GM19438 (cell line): ENCODE measurements around the gene GRIN2C.

Source experiments
- ATAC-seq: cut with Tn5 transposase; IDR thresholded peaks from one replicate; pipeline ENCODE4 v1.9.1; 2021; ENCODE audit warnings: low read depth; ENCODE audit not compliant: unreplicated experiment

Gene GRIN2C

GRCh38 chr17:74850310-74850709 lies 9.4 kb downstream of the GRIN2C start:
- no peak for ATAC-seq

GRCh38 chr17:74848656-74849399 lies 10.9 kb downstream of the GRIN2C start:
- ATAC-seq = no peak

GRCh38 chr17:74846621-74847020 lies 13.1 kb downstream of the GRIN2C start:
- no peak for ATAC-seq

- ATAC-seq = no peak
Observed at GRCh38 chr17:74843352-74843627, 16.4 kb downstream of the GRIN2C start.

GRCh38 chr17:74842599-74843351 lies 16.9 kb downstream of the GRIN2C start:
- ATAC-seq = no peak

GRCh38 chr17:74842146-74842598 lies 17.5 kb downstream of the GRIN2C start:
- ATAC-seq = no peak

- ATAC-seq = no peak
Observed at GRCh38 chr17:74840989-74841666, 18.6 kb downstream of the GRIN2C start.

DNA sequence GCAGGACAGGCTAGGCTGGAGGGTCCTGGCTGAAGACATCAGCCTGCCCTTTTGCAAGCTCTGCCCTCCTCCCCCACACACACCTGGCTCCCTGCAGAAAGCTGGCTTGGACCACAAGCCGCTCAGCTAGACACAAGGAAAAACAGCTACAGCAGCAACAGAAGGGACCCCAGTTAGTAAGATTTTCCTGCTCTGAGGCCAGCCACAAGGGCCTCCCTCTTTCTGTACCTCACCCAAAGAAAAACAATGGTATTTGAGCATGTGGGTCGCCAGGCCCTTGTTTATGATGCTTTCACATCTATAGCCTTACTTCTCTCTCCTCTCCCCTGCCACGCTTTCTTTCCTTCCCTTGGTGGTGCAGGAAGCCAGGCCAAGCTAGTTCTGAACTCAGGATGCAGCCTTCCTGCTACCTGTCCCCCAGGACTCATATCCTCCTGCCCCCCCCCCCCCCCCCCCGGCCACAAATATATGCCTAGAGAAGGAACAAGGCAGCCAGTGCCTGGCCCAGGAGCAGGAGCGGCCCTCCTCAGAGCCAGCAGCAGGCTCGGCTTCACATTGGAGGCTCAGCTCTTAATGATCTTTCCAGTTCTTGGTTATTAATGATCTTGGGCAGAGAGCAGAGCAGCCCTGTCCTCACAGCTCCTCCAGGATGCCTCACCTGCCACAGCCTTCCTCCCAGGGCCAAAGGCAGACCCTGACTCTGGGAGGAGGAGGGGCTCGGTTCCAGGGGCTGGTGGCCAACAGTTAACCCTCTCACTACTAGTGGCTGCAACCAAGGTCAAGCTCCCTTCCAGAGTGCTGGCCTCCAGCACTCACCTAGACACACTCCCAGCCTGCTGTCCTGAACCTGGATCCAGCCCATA lies 19.5 kb downstream of the GRIN2C start:
- no peak for ATAC-seq

GRCh38 chr17:74838274-74838673 lies 21.4 kb downstream of the GRIN2C start:
- ATAC-seq = no peak

DNA sequence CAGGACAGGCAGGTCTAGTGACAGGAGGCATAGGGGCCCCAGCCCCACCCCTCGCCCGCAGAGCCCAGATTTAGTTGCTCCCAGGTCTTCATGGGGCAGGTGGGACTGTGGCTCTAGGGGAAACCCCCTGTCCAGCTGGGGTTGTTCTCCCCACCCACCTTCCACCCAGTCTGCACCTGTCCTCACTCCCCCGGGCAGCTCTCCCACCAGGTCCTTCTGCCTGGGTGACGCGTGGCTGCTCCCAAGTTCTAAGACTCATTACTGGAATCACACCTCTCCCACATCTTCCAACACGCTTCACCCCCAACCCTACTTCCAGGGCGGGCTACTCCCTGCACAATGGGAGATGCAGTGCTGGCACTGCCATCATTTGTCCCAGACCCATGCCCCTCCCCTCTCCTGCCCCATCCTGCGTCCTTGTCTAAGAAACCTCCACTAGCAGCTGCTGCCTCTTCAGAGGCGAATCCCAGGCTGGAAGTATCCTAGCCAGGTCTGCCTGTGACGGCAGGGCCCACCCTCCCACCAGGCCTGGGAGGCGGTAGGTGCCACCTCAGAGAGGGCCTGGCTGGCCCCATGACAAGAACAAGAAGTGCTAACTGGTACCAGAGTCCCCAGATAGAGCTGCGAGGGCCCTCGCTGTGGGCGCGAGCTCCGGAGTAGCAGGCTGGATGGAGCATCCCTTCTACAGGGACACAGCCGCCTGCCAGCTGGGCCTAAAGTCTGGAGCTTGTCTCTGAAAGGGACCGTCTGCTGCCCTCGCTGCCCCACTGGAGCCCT lies 22.8 kb downstream of the GRIN2C start:
- ATAC-seq = no peak

DNA sequence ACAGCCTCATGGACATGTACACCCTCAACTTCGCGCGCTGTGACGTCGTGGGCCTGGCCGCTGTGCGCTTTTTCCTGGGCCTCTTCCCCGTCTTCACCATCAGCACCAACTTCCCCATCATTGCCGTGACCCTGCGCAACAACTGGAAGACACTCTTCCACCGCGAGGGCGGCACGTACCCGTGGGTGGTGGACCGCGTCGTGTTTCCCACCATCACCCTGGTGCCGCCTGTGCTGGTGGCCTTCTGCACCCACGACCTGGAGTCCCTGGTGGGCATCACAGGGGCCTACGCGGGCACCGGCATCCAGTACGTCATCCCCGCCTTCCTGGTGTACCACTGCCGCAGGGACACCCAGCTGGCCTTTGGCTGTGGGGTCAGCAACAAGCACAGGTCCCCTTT lies 23.5 kb downstream of the GRIN2C start:
- ATAC-seq = no peak

GRCh38 chr17:74833501-74834377 lies 25.9 kb downstream of the GRIN2C start:
- ATAC-seq = peak; percentile 73

GRCh38 chr17:74832421-74832820 lies 27.3 kb downstream of the GRIN2C start:
- no peak for ATAC-seq

DNA sequence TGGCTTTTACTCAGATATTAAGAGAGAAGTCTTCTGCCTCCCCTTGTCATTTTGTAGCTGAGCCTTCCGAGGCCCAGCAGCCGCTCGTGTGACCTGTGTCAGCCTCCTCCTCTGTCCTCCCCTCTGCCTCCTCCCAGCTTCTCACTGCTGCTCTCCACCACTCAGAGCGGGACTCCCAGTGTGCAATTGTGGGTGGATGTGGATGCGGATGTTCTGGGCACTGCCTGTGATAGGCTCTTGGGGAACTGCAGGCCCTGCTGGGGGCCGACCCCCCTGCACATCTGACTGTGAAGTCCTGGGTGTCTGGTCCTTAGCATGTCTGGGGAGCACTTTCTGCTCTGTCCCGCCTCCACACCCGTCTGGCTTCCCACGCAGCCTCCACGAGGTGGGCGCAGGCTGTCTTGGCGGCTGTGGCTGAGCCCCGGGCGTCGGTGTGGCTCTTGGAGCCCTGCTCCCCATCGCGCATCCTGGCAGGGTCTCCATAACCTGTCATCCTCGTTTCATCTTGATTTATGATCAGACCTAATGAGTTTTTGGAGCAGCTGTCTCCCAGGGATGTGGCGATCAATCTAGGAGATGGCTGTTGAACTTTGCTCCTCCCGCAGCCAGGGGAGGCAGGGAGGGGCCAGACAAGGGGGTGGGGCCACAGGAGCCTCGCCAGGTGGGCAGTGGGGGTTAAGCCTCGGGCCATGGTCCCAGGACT lies 28.1 kb downstream of the GRIN2C start:
- no peak for ATAC-seq

- ATAC-seq = no peak
Observed at GRCh38 chr17:74830861-74831260, 28.8 kb downstream of the GRIN2C start.

- no peak for ATAC-seq
Observed at GRCh38 chr17:74827800-74828199, 31.9 kb downstream of the GRIN2C start.

- ATAC-seq = no peak
Observed at GRCh38 chr17:74825952-74826719, 33.5 kb downstream of the GRIN2C start.
